IMR-90 (cell line): ENCODE measurements around the gene OR52E8. TPM values are rescaled to one million over a fixed set of nuclear protein-coding genes. Genes with fewer than 3 reads are reported as not detected.
A peak's percentile ranks its signal among the peaks of the same experiment; 100 is the strongest.

Experiments
- ATAC-seq: fragments of 200-7000 bp; cut with Tn5 transposase; 2 replicates; pipeline ENCODE4 v1.9.1; 2020; ENCODE audit warnings: low read depth, mild to moderate bottlenecking, moderate library complexity
- BruUV-seq: library from RNA; stranded (reverse); fragments of 400-500 nt; replicated peaks from 2 replicates; lab custom pipeline; 2021; lab: Mats Ljungman, UMichigan
- CTCF ChIA-PET: fragments of 300-600 bp; formaldehyde crosslinking; extraction: SDS; loops from one replicate; lab custom pipeline; 2021; ENCODE audit warnings: antibody characterized with exemption; lab: Yijun Ruan, JAX
- POLR2A ChIA-PET: fragments of 300-600 bp; sonication (Branson Sonifier 250); formaldehyde crosslinking; loops from one replicate; lab custom pipeline; 2022; ENCODE audit warnings: antibody characterized with exemption; ENCODE audit not compliant: unreplicated experiment; lab: Charles Lee
- DNase-seq: peaks from one replicate; pipeline ENCODE4 v3.0.0; 2013
- H2AFZ ChIP-seq: replicated peaks from 2 replicates; pipeline ENCODE3; 2013; ENCODE audit warnings: low read length, mild to moderate bottlenecking; ENCODE audit not compliant: poor library complexity
- H2AK5ac ChIP-seq: 2 replicates; pipeline ENCODE4 v1.6.1; 2013; ENCODE audit warnings: low read depth, low read length, inconsistent platforms
- H2AK9ac ChIP-seq: replicated peaks from 2 replicates; pipeline ENCODE3; 2013; ENCODE audit warnings: mild to moderate bottlenecking, low read depth, low read length, moderate library complexity; ENCODE audit not compliant: poor library complexity
- H2BK120ac ChIP-seq: 2 replicates; pipeline ENCODE4 v1.6.1; 2013; ENCODE audit warnings: low read depth, low read length, inconsistent platforms
- H2BK15ac ChIP-seq: 3 replicates; pipeline ENCODE4 v1.6.1; 2013; ENCODE audit warnings: low read depth, low read length, inconsistent platforms
- H2BK20ac ChIP-seq: 2 replicates; pipeline ENCODE4 v1.6.1; 2013; ENCODE audit warnings: low read depth, mild to moderate bottlenecking, inconsistent platforms, low read length, moderate library complexity
- H2BK5ac ChIP-seq: 2 replicates; pipeline ENCODE4 v1.6.1; 2013; ENCODE audit warnings: mild to moderate bottlenecking, low read depth, low read length, inconsistent platforms; ENCODE audit not compliant: poor library complexity, severe bottlenecking
- H3K14ac ChIP-seq: replicated peaks from 2 replicates; pipeline ENCODE4 v1.6.1; 2013; ENCODE audit warnings: low read depth, low read length, inconsistent platforms
- H3K18ac ChIP-seq: 2 replicates; pipeline ENCODE4 v1.6.1; 2013; ENCODE audit warnings: low read depth, low read length, control low read depth
- H3K23ac ChIP-seq: 2 replicates; pipeline ENCODE4 v1.6.1; 2013; ENCODE audit warnings: low read depth, low read length, inconsistent platforms
- H3K27ac ChIP-seq: 2 replicates; pipeline ENCODE4 v1.5.1; 2013; ENCODE audit warnings: mild to moderate bottlenecking, control low read depth, low read length; ENCODE audit not compliant: insufficient read depth
- H3K27me3 ChIP-seq: 2 replicates; pipeline ENCODE4 v1.6.1; 2013; ENCODE audit warnings: low read length; ENCODE audit not compliant: control insufficient read depth, insufficient read depth
- H3K36me3 ChIP-seq: 2 replicates; pipeline ENCODE4 v1.6.1; 2013; ENCODE audit warnings: low read length, mixed read lengths; ENCODE audit not compliant: control insufficient read depth, insufficient read depth
- H3K4ac ChIP-seq: 2 replicates; pipeline ENCODE4 v1.6.1; 2013; ENCODE audit warnings: low read depth, low read length, inconsistent platforms
- H3K4me1 ChIP-seq: 2 replicates; pipeline ENCODE4 v1.6.1; 2013; ENCODE audit warnings: low read length, mixed read lengths; ENCODE audit not compliant: control insufficient read depth, insufficient read depth
- H3K4me2 ChIP-seq: 2 replicates; pipeline ENCODE4 v1.6.1; 2013; ENCODE audit warnings: low read depth, mild to moderate bottlenecking, control low read depth, low read length, moderate library complexity
- H3K4me3 ChIP-seq: 2 replicates; pipeline ENCODE4 v1.5.1; 2013; ENCODE audit warnings: low read depth, mild to moderate bottlenecking, control low read depth, low read length, moderate library complexity; ENCODE audit not compliant: insufficient read depth
- H3K56ac ChIP-seq: 2 replicates; pipeline ENCODE4 v1.6.1; 2013; ENCODE audit warnings: low read length, inconsistent platforms; ENCODE audit not compliant: insufficient read depth; ENCODE audit errors: extremely low read depth
- H3K79me1 ChIP-seq, 2 experiments: 2 replicates each; pipeline ENCODE4 v1.6.1; 2013; ENCODE audit warnings: low read length in 2 of 2, inconsistent platforms in 1 of 2, low read depth in 1 of 2
- H3K9ac ChIP-seq: 2 replicates; pipeline ENCODE4 v1.6.1; 2013; ENCODE audit warnings: low read depth, low read length, control low read depth
- H3K9me1 ChIP-seq: 2 replicates; pipeline ENCODE4 v1.6.1; 2013; ENCODE audit warnings: low read length, inconsistent platforms; ENCODE audit not compliant: insufficient read depth
- H3K9me3 ChIP-seq: 2 replicates; pipeline ENCODE4 v1.6.1; 2013; ENCODE audit warnings: low read length; ENCODE audit not compliant: control insufficient read depth, insufficient read depth
- H4K20me1 ChIP-seq: 2 replicates; pipeline ENCODE4 v1.6.1; 2013; ENCODE audit warnings: low read length, inconsistent platforms; ENCODE audit not compliant: insufficient read depth
- H4K5ac ChIP-seq: 2 replicates; pipeline ENCODE4 v1.6.1; 2013; ENCODE audit warnings: mild to moderate bottlenecking, low read depth, low read length, control low read depth
- H4K8ac ChIP-seq, 2 experiments: 2 replicates each; pipeline ENCODE4 v1.6.1; 2013; ENCODE audit warnings: low read depth in 2 of 2, low read length in 2 of 2, control low read depth in 1 of 2, inconsistent platforms in 1 of 2
- H4K91ac ChIP-seq: 2 replicates; pipeline ENCODE4 v1.6.1; 2013; ENCODE audit warnings: low read depth, low read length, inconsistent platforms; ENCODE audit not compliant: insufficient read depth
- BHLHE40 ChIP-seq: fragments of 150-350 bp; IDR thresholded peaks from 2 replicates; pipeline ENCODE4 v1.6.1; 2016; ENCODE audit warnings: mild to moderate bottlenecking, low read depth, low read length
- CEBPB ChIP-seq: IDR thresholded peaks from 2 replicates; pipeline ENCODE4 v1.6.1; 2012; ENCODE audit warnings: low read depth, low read length, improper control_type of control experiment
- MAFK ChIP-seq: IDR thresholded peaks from 2 replicates; pipeline ENCODE4 v1.6.1; 2012; ENCODE audit warnings: low read depth, low read length, improper control_type of control experiment
- NFE2L2 ChIP-seq: fragments of 150-350 bp; IDR thresholded peaks from 2 replicates; pipeline ENCODE4 v1.6.1; 2016; ENCODE audit warnings: low read depth, mild to moderate bottlenecking, low read length
- POLR2A ChIP-seq: IDR thresholded peaks from 2 replicates; pipeline ENCODE4 v1.6.1; 2012; ENCODE audit warnings: mild to moderate bottlenecking, low read depth, low read length
- WGBS, 2 experiments: methylation state at CpG; one replicate each; pipeline versions ENCODE4 v1.1.5 to v1.1.7; 2013; ENCODE audit warnings: missing lambda C conversion rate in 2 of 2; ENCODE audit not compliant: insufficient read length in 1 of 2; ENCODE audit errors: extremely low coverage in 2 of 2; 5-methylcytosine and 5-hydroxymethylcytosine counted together
- dilution Hi-C: fragments of 300-500 bp; cut with HindIII; formaldehyde crosslinking; loops from one replicate; pipeline ENCODE4 v1.14.3; 2018; ENCODE audit warnings: low sequenced_read_pairs; ENCODE audit not compliant: unreplicated experiment
- in situ Hi-C: fragments of 300-500 bp; cut with MboI; formaldehyde crosslinking; loops from 3 replicates; pipeline ENCODE4 v1.14.3; 2019; ENCODE audit warnings: low sequenced_read_pairs, inconsistent platforms, mixed read lengths
- intact Hi-C: fragments of 100-400 bp; cut with micrococcal nuclease; formaldehyde crosslinking; loops from 2 replicates; pipeline ENCODE4 v1.10.0; 2022
- polyA plus RNA-seq, 3 experiments: library from polyadenylated mRNA; depleted of rRNA; stranded (reverse); fragments of >200 nt; gene quantifications; 2 replicates each; pipeline ENCODE4 v1.2.3, GENCODE V29; 2012; ENCODE audit warnings: low replicate concordance in 1 of 3
- total RNA-seq: library from RNA; depleted of rRNA; stranded (reverse); fragments of >200 nt; gene quantifications from 2 replicates; pipeline ENCODE4 v1.2.3, GENCODE V29; 2012

OR52E8 gene
- total and polyA plus RNA-seq, 2 of the 4 experiments (the other 2 are of a cell fraction): not detected

GRCh38 chr11:5818245-5818886 lies 39.1 kb downstream of the OR52E8 start:
- no peak overlapping the region for H4K5ac ChIP-seq
- no peaks in the 10 kb centered on the region for H3K79me1 ChIP-seq
- no peaks in the 10 kb centered on the region for H4K20me1 ChIP-seq
- H3K9me1 ChIP-seq: no peaks in the 10 kb centered on the region
- H2BK120ac ChIP-seq: no peak overlapping the region
- H3K4me3 ChIP-seq: peak overlapping the region; percentile 18; the same call in 1 of the 2 replicates
- no peaks in the 10 kb centered on the region for H3K4me1 ChIP-seq
- no TSS peak for BruUV-seq
- intact Hi-C loops (no loop called here), in situ Hi-C loops (no loop called here), dilution Hi-C loops (no loop called here)
- H3K27ac ChIP-seq: no peak overlapping the region
- no peaks in the 10 kb centered on the region for H3K9me3 ChIP-seq
- H3K36me3 ChIP-seq: no peaks in the 10 kb centered on the region
- H3K18ac ChIP-seq: no peak overlapping the region
- H3K56ac ChIP-seq: no peak overlapping the region
- no peak for ATAC-seq
- no peak overlapping the region for H3K4ac ChIP-seq
- H3K27me3 ChIP-seq: no peaks in the 10 kb centered on the region
- no peak overlapping the region for H2BK15ac ChIP-seq
- no peak overlapping the region for H2AFZ ChIP-seq
- CTCF ChIA-PET: no interaction called here
- no peak overlapping the region for H3K23ac ChIP-seq
- H2BK20ac ChIP-seq: no peak overlapping the region
- DNase-seq: no peak
- no peak for TF ChIP-seq NFE2L2
- no peak for TF ChIP-seq CEBPB
- no peak for TF ChIP-seq POLR2A
- TF ChIP-seq BHLHE40: no peak
- TF ChIP-seq MAFK: no peak
- H4K91ac ChIP-seq: no peak overlapping the region
- no peak overlapping the region for H3K9ac ChIP-seq
- H3K4me2 ChIP-seq: peak overlapping the region; percentile 76; the same call in 1 of the 2 replicates
- no peak overlapping the region for H4K8ac ChIP-seq
- H3K14ac ChIP-seq: no peak overlapping the region
- no peak overlapping the region for H2AK9ac ChIP-seq
- no peak overlapping the region for H2BK5ac ChIP-seq
- H2AK5ac ChIP-seq: no peak overlapping the region
- no CpG with 5 or more reads among the region's 1 CpG for WGBS, 2 experiments
- POLR2A ChIA-PET: no interaction called here
